Measurements from ENCODE around the gene LAMA5. TPM values are rescaled to one million over a fixed set of nuclear protein-coding genes. Genes with fewer than 3 reads are reported as not detected.

The LAMA5 gene
- total RNA-seq, 1 experiment from 2014 or later = 321 TPM

- Histone ChIP-seq H3K9me2 (ENCODE audit: insufficient read depth) (no peaks in the 10 kb centered on the region), H3K4me3 (replicated peaks in 1 of 2; ENCODE audit: low read depth in 1 of 2, low read length in 2 of 2) (no peak overlapping the region), H3K4me2 (ENCODE audit: low read length) (no peak overlapping the region), H3K4me1 (ENCODE audit: control insufficient read depth in 1 of 2, insufficient read depth in 2 of 2, low read length in 2 of 2) (peaks cover 0 to 5% of the 10 kb centered on the region in 2 experiments; a peak in 1 of 4 replicates), H3K27me3 (ENCODE audit: insufficient read depth, low read length) (no peaks in the 10 kb centered on the region), H3K27ac (ENCODE audit: low read depth, low read length) (peak overlapping the region; percentile 35; the same call in 1 of the 2 replicates), H3K9ac (ENCODE audit: low read length) (no peak overlapping the region), H3K36me3 (ENCODE audit: control insufficient read depth in 1 of 2, insufficient read depth in 2 of 2, low read length in 2 of 2) (peaks cover 17 to 55% of the 10 kb centered on the region in 2 experiments), H2AFZ (ENCODE audit: low read depth, low read length, poor library complexity, severe bottlenecking) (no peak overlapping the region), H3K79me2 (ENCODE audit: insufficient read depth, low read length) (peaks cover 7% of the 10 kb centered on the region; the same call in 1 of the 2 replicates), H4K20me1 (ENCODE audit: insufficient read depth) (no peaks in the 10 kb centered on the region), H3K9me3 (ENCODE audit: control insufficient read depth in 1 of 2, insufficient read depth in 1 of 2, low read depth in 1 of 2, low read length in 2 of 2) (no peaks in the 10 kb centered on the region)
- ATAC-seq = no peak
- ChIA-PET POLR2A (no interaction called here), RAD21 (ENCODE audit: low non-redundant PET in 1 of 2, low total read pairs in 2 of 2, uncharacterized antibody in 2 of 2, unreplicated experiment in 2 of 2) (no interaction called here), CTCF (no interaction called here)
- BruUV-seq (replicated peaks) = no TSS peak
- TF ChIP-seq POLR2A (IDR thresholded peaks at IDR 0.05; ENCODE audit: borderline replicate concordance, extremely low read depth, insufficient read depth, insufficient read length) (no peak), EGR1 (IDR thresholded peaks at IDR 0.05; ENCODE audit: low read depth) (no peak), ZNF274 (IDR thresholded peaks at IDR 0.05; ENCODE audit: low read depth, low read length) (no peak), CTCF (IDR thresholded peaks at IDR 0.05 in 2 of 3, conservative IDR thresholded peaks at IDR 0.05 in 1 of 3; ENCODE audit: borderline replicate concordance in 1 of 3, insufficient read depth in 1 of 3, low read depth in 2 of 3, low read length in 2 of 3) (no peak), FOSL1 (IDR thresholded peaks at IDR 0.05; ENCODE audit: low read depth) (no peak), ZFX (IDR thresholded peaks at IDR 0.05) (no peak)
- intact Hi-C loops (cut with micrococcal nuclease) = no loop called here
- no peak for DNase-seq (ENCODE audit: low read depth, low spot score)
Measured at GRCh38 chr20:62317167-62317655, 49.9 kb downstream of the LAMA5 start.

GRCh38 chr20:62316331-62317166 is 50.6 kb downstream of the LAMA5 start:
- ChIA-PET POLR2A (no interaction called here), CTCF (no interaction called here), RAD21 (ENCODE audit: low non-redundant PET in 1 of 2, low total read pairs in 2 of 2, uncharacterized antibody in 2 of 2, unreplicated experiment in 2 of 2) (no interaction called here)
- Histone ChIP-seq H3K79me2 (ENCODE audit: insufficient read depth, low read length) (peaks cover 7% of the 10 kb centered on the region; the same call in 1 of the 2 replicates), H2AFZ (ENCODE audit: low read depth, low read length, poor library complexity, severe bottlenecking) (no peak overlapping the region), H3K27ac (ENCODE audit: low read depth, low read length) (peak overlapping the region; percentile 35; the same call in 1 of the 2 replicates), H3K4me2 (ENCODE audit: low read length) (no peak overlapping the region), H3K9me3 (ENCODE audit: control insufficient read depth in 1 of 2, insufficient read depth in 1 of 2, low read depth in 1 of 2, low read length in 2 of 2) (no peaks in the 10 kb centered on the region), H3K9ac (ENCODE audit: low read length) (no peak overlapping the region), H3K4me1 (ENCODE audit: control insufficient read depth in 1 of 2, insufficient read depth in 2 of 2, low read length in 2 of 2) (no peaks in the 10 kb centered on the region), H3K4me3 (replicated peaks in 1 of 2; ENCODE audit: low read depth in 1 of 2, low read length in 2 of 2) (no peak overlapping the region), H3K27me3 (ENCODE audit: insufficient read depth, low read length) (no peaks in the 10 kb centered on the region), H3K9me2 (ENCODE audit: insufficient read depth) (no peaks in the 10 kb centered on the region), H3K36me3 (ENCODE audit: control insufficient read depth in 1 of 2, insufficient read depth in 2 of 2, low read length in 2 of 2) (peaks cover 17 to 49% of the 10 kb centered on the region in 2 experiments), H4K20me1 (ENCODE audit: insufficient read depth) (no peaks in the 10 kb centered on the region)
- intact Hi-C loops (cut with micrococcal nuclease) = no loop called here
- no TSS peak for BruUV-seq (replicated peaks)
- ATAC-seq = no peak
- DNase-seq (ENCODE audit: low read depth, low spot score) = no peak
- TF ChIP-seq ZFX (IDR thresholded peaks at IDR 0.05) (no peak), YY1 (IDR thresholded peaks at IDR 0.05; ENCODE audit: extremely low read depth, insufficient replicate concordance, low read depth, low read length) (no peak), CEBPB (IDR thresholded peaks at IDR 0.05; ENCODE audit: low read depth) (no peak), POLR2AphosphoS5 (IDR thresholded peaks at IDR 0.05; ENCODE audit: low read depth, low read length) (no peak), CTCF (IDR thresholded peaks at IDR 0.05 in 2 of 3, conservative IDR thresholded peaks at IDR 0.05 in 1 of 3; ENCODE audit: borderline replicate concordance in 1 of 3, insufficient read depth in 1 of 3, low read depth in 2 of 3, low read length in 2 of 3) (no peak), RAD21 (IDR thresholded peaks at IDR 0.05; ENCODE audit: low read depth) (no peak), ZNF274 (IDR thresholded peaks at IDR 0.05; ENCODE audit: low read depth, low read length) (no peak), TCF7L2 (IDR thresholded peaks at IDR 0.05; ENCODE audit: borderline replicate concordance, extremely low read depth, insufficient read depth, insufficient read length) (no peak), SRF (IDR thresholded peaks at IDR 0.05; ENCODE audit: low read depth) (no peak), SP1 (IDR thresholded peaks at IDR 0.05; ENCODE audit: low read depth) (no peak), JUND (IDR thresholded peaks at IDR 0.05) (no peak), FOSL1 (IDR thresholded peaks at IDR 0.05; ENCODE audit: low read depth) (no peak), SIN3A (IDR thresholded peaks at IDR 0.05; ENCODE audit: low read depth) (no peak)
